RKO (cell line): Measurements from ENCODE around the gene PRPF8.
A peak's percentile ranks its signal among the peaks of the same experiment; 100 is the strongest.

Experiments used
- DNase-seq: peaks from one replicate; pipeline ENCODE4 v3.0.0-alpha.2; 2016; ENCODE audit warnings: low spot score

Gene PRPF8

GRCh38 chr17:1644493-1645206, 40.0 kb downstream of the PRPF8 start:
- peak; percentile 92 for DNase-seq

GRCh38 chr17:1643999-1644492, 40.6 kb downstream of the PRPF8 start:
- DNase-seq, result peak; percentile 63

- peak; percentile 65 for DNase-seq
Observed at GRCh38 chr17:1643293-1643998, 41.2 kb downstream of the PRPF8 start.

GRCh38 chr17:1641065-1641403, 43.6 kb downstream of the PRPF8 start:
- no peak for DNase-seq

GRCh38 chr17:1640329-1641064, 44.2 kb downstream of the PRPF8 start:
- DNase-seq, result no peak

- DNase-seq, result no peak
Observed at GRCh38 chr17:1639549-1640180, 45.0 kb downstream of the PRPF8 start.

- DNase-seq, result no peak
Observed at GRCh38 chr17:1638624-1639300, 45.9 kb downstream of the PRPF8 start.

GRCh38 chr17:1638171-1638590, 46.5 kb downstream of the PRPF8 start:
- no peak for DNase-seq

- no peak for DNase-seq
Observed at GRCh38 chr17:1636732-1637285, 47.9 kb downstream of the PRPF8 start.

- DNase-seq, result no peak
Observed at GRCh38 chr17:1635675-1636465, 48.8 kb downstream of the PRPF8 start.

GRCh38 chr17:1634841-1635650, 49.6 kb downstream of the PRPF8 start:
- DNase-seq, result no peak

GRCh38 chr17:1630662-1631061, 54.0 kb downstream of the PRPF8 start:
- no peak for DNase-seq

- peak; percentile 61 for DNase-seq
Observed at GRCh38 chr17:1629504-1630310, 55.0 kb downstream of the PRPF8 start.

GRCh38 chr17:1628856-1629503, 55.7 kb downstream of the PRPF8 start:
- DNase-seq, result peak; percentile 95

- peak; percentile 87 for DNase-seq
Observed at GRCh38 chr17:1627982-1628855, 56.4 kb downstream of the PRPF8 start, which contains the start of gene SLC43A2. Gene SLC43A2, minus strand, starts transcription at chr17:1628834. Its CDS starts 960 bp downstream, at chr17:1627874.

GRCh38 chr17:1627182-1627981, 57.3 kb downstream of the PRPF8 start:
- no peak for DNase-seq
